Stimulated activated naive B cell treated with anti-CD40 and anti-IgM and Interleukin-4, amounts not matched to agents 10 μg/mL and 1 μg/mL and 100 μg/mL, for 72 hours (primary cell): ENCODE measurements around the gene CA12.
"Not testable (repeated sequence)": the region's sequence is repeated elsewhere in the genome, so short reads cannot be mapped to it uniquely, and the experiment has no call there.

Experiments used
- ATAC-seq, 2 donors: fragments of 150-1000 bp; cut with Tn5 transposase; replicated peaks; 2 replicates each; pipeline ENCODE4 v1.10.0; 2021; ENCODE audit warnings: moderate library complexity in 1 of 2
- DNase-seq: peaks from one replicate; pipeline ENCODE4 v3.0.0; 2021
- H3K27ac Mint-ChIP-seq: one replicate; pipeline ENCODE4 v1.8.0; 2022; ENCODE audit warnings: mild to moderate bottlenecking, mixed read lengths
- H3K27me3 Mint-ChIP-seq, 2 donors: one replicate each; pipeline ENCODE4 v1.8.0; 2022; ENCODE audit warnings: mixed read lengths in 2 of 2
- H3K36me3 Mint-ChIP-seq, 2 donors: one replicate each; pipeline ENCODE4 v1.8.0; 2022; ENCODE audit warnings: mixed read lengths in 2 of 2, mild to moderate bottlenecking in 1 of 2
- H3K4me1 Mint-ChIP-seq, 2 donors: one replicate each; pipeline ENCODE4 v1.8.0; 2022; ENCODE audit warnings: mixed read lengths in 2 of 2, mild to moderate bottlenecking in 1 of 2
- H3K4me3 Mint-ChIP-seq, 2 donors: one replicate each; pipeline ENCODE4 v1.8.0; 2022; ENCODE audit warnings: mild to moderate bottlenecking in 2 of 2, mixed read lengths in 2 of 2, moderate library complexity in 1 of 2
- H3K9me3 Mint-ChIP-seq, 2 donors: one replicate each; pipeline ENCODE4 v1.8.0; 2022; ENCODE audit warnings: mixed read lengths in 2 of 2, mild to moderate bottlenecking in 1 of 2

Gene CA12

DNA sequence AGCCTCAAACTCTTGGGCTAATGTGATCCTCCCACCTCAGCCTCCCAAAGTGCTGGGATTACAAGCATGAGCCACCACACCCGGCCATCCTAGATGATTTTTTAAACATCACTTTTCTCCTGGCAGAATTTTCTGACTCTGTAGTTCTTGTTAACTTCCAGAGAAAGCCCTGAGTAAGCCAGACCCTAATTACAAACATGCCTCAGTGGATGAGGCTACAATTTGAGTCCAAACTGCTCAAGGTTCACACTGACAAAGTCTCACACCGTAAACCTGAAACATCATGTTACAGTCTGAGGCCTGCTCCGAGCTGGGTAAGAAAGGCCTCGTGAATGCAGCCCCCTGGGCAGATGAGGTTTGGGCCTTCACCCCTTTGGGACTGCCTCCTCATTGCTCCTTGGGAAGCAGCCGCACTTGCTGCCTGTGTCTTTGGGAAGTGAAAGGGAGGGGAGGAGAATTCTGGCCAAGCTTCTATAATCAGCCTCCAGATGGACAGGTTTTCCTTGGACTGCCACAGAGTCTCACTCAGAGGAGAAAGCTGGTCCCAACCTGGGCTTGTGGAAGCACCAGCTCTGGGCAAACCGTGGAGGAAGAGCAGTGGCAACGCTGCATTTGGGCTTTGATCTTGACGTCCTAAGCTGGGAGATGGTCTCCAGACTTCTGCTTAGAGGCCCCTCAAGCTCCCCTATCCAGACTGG lies 46.0 kb downstream of the CA12 start:
- Mint-ChIP-seq H3K9me3 (no peaks in the 10 kb centered on the region), H3K27ac (no peak overlapping the region), H3K36me3 (no peaks in the 10 kb centered on the region), H3K4me1 (peaks cover 0 to 11% of the 10 kb centered on the region in 2 donors), H3K4me3 (no peak overlapping the region), H3K27me3 (peaks cover 4 to 5% of the 10 kb centered on the region in 2 donors)
- ATAC-seq (no peak), DNase-seq (no peak)

DNA sequence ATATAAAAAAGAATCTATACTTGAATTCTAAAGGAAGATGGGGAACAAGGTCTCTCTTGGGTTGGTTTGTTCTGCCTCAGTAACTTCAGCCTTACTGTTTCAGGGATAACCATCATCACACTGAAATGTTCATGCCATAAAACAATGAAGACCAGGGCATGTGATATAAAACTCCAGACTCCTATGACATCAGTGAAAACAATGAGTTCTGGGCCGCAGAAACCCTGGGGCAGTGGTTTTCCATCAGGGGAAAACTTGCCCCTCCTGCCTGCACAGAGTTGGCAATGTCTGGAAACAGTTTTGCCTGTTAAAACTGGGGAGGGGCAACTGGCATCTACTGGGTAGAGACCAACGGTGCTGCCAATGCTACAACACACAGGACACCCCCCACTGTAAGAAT lies 46.8 kb downstream of the CA12 start:
- no peak overlapping the region for H3K27ac Mint-ChIP-seq
- ATAC-seq: no peak
- H3K4me3 Mint-ChIP-seq: no peak overlapping the region

DNA sequence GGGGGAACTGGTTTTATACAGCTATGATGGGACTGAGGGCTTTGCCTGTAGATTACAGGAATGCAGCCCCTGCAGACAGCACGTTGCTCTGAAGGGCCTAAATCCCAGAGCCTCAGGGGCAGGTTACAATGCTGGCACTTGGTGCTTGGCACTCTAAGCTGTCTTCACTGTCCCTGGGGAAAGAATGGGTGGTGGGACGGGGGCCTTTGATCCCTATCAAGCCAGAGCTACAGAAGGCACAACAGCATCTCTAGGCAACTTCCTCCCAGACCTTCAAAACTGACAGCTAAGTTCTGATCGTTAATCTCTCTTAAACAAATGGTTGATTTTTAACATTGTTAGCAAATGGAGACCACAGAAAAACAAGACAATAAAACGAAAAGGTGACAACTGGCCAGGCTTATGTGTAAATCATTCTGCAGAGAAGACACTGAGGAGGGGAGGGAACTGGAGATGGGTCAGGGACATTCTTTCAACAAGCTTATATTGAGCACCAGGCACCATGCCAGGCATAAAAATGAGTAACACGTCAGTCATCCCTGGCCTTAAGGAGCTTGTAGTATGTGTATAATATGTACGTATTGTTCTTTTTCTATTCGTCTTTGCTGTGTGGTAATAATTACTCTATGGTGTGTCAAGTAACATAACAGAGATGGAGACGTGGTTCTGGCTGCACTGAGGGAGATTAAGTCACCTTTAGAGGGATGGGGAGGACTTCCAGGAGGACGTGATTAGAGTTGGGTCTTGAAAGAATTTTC lies 49.1 kb downstream of the CA12 start:
- no peak overlapping the region for H3K27ac Mint-ChIP-seq
- ATAC-seq (no peak), DNase-seq (no peak)
- no peaks in the 10 kb centered on the region for H3K36me3 Mint-ChIP-seq
- no peaks in the 10 kb centered on the region for H3K9me3 Mint-ChIP-seq
- no peaks in the 10 kb centered on the region for H3K4me1 Mint-ChIP-seq
- peaks cover 0 to 12% of the 10 kb centered on the region in 2 donors for H3K27me3 Mint-ChIP-seq
- no peak overlapping the region for H3K4me3 Mint-ChIP-seq

More for the DNA sequence above, 46.8 kb downstream of the CA12 start:
- Mint-ChIP-seq H3K27me3 (peaks cover 0 to under 1% of the 10 kb centered on the region in 2 donors), H3K9me3 (no peaks in the 10 kb centered on the region), H3K36me3 (no peaks in the 10 kb centered on the region), H3K4me1 (peaks cover 0 to 5% of the 10 kb centered on the region in 2 donors)
- DNase-seq: no peak

DNA sequence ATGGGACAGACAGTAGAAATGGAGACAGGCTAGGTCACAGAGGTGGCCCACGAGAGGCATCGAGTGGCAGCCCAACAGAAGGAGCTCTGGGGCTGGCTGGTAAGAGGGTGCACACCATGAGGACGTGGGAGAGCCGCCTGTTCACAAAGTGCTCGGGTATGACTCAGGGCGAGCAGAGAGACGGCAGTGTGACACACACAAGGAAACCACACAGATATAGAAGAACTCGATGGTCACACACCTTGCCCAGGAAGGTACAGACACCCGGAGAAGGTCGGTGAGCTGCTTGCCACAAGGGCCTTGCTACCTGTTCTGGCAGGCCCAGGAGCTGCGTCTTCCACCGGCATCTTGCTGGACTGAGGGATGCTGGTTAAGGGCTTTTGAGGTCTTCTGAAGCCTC lies 50.2 kb downstream of the CA12 start:
- Mint-ChIP-seq H3K36me3 (no peaks in the 10 kb centered on the region), H3K27me3 (peaks cover 0 to 12% of the 10 kb centered on the region in 2 donors), H3K4me1 (no peaks in the 10 kb centered on the region), H3K9me3 (no peaks in the 10 kb centered on the region), H3K4me3 (no peak overlapping the region), H3K27ac (no peak overlapping the region)
- ATAC-seq: no peak
- DNase-seq: no peak

DNA sequence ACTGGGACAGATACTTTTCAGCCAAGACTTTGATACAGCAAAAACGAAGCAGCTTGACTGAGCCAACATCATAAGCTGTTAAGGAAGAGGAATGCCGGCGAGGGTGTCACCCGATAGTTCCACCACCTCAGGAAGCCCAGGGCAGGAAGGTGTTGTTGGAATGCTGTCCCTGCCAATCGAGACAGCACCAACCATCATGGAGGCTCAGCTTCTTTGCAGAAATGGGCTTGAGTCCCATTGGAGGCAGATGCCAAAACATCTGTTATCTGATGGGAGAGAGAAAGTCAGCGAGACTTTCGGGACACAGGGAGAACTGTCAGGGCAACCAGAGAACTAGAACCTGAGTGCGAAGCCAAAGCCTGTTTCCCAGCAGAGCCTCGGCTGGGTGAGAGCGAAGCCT lies 50.7 kb downstream of the CA12 start:
- peaks cover 0 to 12% of the 10 kb centered on the region in 2 donors for H3K27me3 Mint-ChIP-seq
- no peak for DNase-seq
- ATAC-seq: no peak
- no peak overlapping the region for H3K27ac Mint-ChIP-seq
- no peaks in the 10 kb centered on the region for H3K9me3 Mint-ChIP-seq
- no peak overlapping the region for H3K4me3 Mint-ChIP-seq
- no peaks in the 10 kb centered on the region for H3K36me3 Mint-ChIP-seq
- H3K4me1 Mint-ChIP-seq: no peaks in the 10 kb centered on the region

DNA sequence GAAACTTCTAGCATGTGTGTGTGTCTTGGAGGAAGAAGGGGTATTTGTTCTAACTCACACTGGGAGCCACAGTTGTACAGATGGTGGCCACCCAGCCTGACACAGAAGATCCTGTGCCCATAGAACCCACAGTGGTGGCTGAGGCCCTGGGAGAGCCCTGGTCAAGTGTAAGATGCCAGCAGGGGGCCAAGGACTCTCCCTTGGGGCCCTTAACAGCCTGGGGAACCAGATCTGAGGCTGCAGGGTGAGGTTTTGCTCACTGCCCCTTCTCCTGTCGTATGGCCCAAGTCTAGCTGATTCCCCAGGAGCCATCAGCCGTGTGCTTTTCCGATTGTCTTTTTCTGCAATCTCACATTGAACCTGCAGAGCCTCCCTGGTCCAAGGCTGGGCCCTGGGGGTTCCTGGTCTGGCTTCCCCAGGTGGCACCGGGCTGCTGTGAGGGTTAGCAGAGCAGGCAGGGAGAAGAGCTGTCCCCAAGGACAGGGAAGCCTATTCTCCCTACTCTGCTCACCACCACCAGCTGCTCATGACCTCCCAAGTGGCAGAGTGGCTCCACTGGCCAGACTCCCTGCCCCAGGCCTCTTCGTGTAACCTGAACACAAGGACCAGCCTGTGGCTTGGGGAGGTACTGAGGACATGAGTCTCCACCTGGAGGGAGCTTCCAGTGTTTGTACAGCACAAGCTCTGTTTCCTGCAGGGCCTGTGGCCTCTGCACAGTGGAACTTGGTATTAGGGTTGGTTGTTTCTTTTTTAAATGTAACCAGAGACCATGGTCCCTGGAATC lies 51.9 kb downstream of the CA12 start:
- Mint-ChIP-seq H3K27ac (no peak overlapping the region), H3K27me3 (peaks cover 0 to 12% of the 10 kb centered on the region in 2 donors), H3K36me3 (no peaks in the 10 kb centered on the region), H3K9me3 (no peaks in the 10 kb centered on the region), H3K4me3 (no peak overlapping the region), H3K4me1 (no peaks in the 10 kb centered on the region)
- DNase-seq (no peak), ATAC-seq (no peak)

DNA sequence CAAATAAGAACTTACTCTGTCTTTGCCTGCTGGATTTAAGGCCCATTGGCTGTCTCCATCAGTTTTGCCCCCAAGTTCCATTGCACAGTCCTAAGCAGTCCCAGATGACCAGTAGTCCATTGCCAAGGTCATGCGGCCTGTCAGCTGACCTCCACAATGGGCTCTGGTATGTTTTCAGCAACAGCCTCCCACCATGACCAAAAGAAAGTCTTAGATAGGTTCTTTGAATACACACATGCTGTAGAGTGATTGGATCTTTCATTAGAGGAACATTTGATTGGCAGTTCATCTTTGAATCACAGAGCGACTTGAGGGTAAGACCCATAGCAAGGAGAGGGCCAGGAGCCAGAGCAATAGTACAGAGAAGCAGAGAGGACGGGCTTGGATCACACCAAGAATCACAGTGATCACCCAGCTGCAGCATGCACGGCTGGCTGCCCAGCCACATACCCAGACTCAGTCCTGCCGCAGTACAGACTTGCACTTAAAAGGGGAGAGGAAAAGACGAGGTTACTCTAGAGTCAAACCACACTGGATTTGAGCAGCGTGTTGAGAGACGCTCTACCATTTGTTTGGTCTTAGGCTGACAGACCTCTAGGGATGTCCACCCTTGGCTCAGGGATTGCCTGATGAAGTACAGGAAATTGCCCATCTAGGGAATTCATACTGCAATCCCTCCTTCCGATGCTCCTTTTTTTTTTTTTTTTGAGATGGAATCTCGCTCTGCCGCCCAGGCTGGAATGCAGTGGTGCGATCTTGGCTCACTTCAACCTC lies 53.8 kb downstream of the CA12 start:
- Mint-ChIP-seq H3K4me3 (no peak overlapping the region), H3K27me3 (peaks cover 0 to 12% of the 10 kb centered on the region in 2 donors), H3K9me3 (no peaks in the 10 kb centered on the region), H3K27ac (no peak overlapping the region), H3K4me1 (no peaks in the 10 kb centered on the region), H3K36me3 (no peaks in the 10 kb centered on the region)
- ATAC-seq (peak; percentile 33 to 41), DNase-seq (no peak)

DNA sequence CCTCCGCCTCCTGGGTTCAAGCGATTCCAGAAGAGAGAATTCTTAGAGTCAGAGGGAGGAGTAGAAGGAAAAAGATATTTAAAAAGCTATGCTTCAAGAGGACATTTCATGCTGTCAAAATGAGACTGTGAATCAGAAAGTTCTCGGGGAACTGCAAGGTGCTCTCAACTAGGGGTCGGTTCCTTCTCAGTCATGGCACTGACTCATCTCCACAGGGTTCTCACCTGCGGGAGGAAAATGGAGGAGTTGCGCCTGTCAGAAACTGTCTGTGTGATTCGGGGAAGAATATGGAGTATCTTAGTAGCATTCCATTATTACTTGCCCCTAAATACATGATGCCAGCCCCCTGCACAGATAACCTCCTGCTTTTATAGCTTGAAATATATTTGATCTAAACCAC lies 56.9 kb downstream of the CA12 start:
- H3K27ac Mint-ChIP-seq: no peak overlapping the region
- H3K4me3 Mint-ChIP-seq: no peak overlapping the region
- no peaks in the 10 kb centered on the region for H3K9me3 Mint-ChIP-seq
- H3K27me3 Mint-ChIP-seq: peaks cover 0 to 12% of the 10 kb centered on the region in 2 donors
- H3K4me1 Mint-ChIP-seq: no peaks in the 10 kb centered on the region
- ATAC-seq (no peak), DNase-seq (no peak)
- H3K36me3 Mint-ChIP-seq: no peaks in the 10 kb centered on the region

DNA sequence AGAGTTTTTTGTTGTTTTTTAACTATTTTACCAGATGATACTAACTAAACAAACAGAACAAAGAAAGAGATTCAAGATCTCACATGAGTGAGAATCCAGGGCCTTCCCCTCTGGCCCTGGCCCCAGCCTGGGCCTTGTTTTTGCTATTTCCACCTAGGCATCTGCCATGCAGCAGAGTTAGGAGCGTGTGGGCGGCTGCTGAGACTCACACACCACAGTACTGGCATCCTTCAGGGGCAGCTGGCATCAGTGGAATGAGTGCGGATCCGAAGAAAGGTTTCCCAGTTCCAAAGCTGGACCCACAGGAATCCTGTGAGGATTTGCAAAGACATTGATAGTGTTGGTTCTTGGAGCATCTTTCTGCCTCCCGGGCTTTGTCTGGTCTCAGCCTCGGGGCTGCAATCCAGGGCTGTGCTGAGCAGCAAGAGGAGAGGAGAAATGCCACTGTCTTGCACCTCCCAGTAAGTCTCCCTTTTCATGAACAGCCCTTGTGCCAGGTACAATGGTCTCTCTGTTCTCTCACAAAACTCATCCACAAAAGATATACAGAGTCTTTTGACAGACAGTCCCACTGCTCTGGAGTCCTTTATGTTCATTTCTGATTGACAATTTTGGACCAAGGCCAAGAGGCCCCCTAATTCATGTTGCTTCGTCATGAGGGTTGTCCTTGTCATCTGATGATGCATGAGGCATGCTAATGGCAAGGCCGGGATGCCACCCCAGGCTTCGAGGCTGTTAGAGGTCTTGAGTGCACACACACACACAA lies 57.7 kb downstream of the CA12 start:
- Mint-ChIP-seq H3K36me3 (no peaks in the 10 kb centered on the region), H3K27me3 (peaks cover 0 to 12% of the 10 kb centered on the region in 2 donors)
- ATAC-seq: peak in 1 of 2 donors; percentile 41

DNA sequence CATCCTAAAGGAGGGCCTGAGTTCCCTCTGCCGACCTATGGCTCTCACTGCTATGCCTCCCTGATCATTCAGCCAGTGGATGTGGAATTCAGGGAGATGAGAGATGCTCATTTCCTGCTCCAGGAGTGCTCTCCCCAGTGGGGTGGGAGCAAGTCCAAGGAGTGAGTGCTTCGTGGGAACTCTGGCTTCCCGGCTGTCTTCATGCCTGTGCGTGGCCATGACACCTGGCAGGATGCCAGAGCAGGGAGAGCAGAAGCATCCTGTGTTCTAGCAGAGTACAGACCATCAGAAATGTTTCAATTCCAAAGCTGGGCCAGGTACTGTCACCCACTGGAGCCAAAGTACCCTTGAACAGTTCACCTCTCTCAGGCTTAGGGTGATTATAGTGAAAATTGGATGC lies 59.1 kb downstream of the CA12 start:
- Mint-ChIP-seq H3K9me3 (no peaks in the 10 kb centered on the region), H3K4me3 (no peak overlapping the region), H3K36me3 (no peaks in the 10 kb centered on the region), H3K4me1 (peaks cover 0 to 1% of the 10 kb centered on the region in 2 donors), H3K27ac (no peak overlapping the region), H3K27me3 (peaks cover 0 to under 1% of the 10 kb centered on the region in 2 donors)
- DNase-seq: no peak
- no peak for ATAC-seq

More for the DNA sequence above, 57.7 kb downstream of the CA12 start:
- Mint-ChIP-seq H3K4me3 (no peak overlapping the region), H3K4me1 (no peaks in the 10 kb centered on the region), H3K27ac (no peak overlapping the region), H3K9me3 (no peaks in the 10 kb centered on the region)
- DNase-seq: no peak

DNA sequence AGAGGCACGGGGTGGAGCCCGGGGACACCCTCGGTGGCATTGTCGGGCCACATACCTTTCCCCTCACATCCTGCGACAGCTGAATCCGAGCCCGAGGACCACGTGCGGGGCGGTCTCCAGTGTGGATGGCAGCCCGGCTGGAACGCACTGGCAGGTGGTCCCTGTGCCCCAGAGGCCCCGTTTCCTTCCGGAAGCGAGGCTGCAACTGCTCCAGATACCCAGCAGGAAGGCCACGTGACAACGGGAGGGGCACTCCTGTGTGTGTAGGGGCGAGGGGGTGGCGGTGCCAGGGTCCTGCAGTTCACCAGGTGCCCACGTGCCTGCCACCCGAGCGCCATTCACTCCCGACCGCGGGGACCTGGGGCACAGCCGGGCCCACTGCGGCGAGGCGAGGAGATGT lies 60.2 kb downstream of the CA12 start:
- Mint-ChIP-seq H3K27me3 (no peaks in the 10 kb centered on the region), H3K36me3 (no peaks in the 10 kb centered on the region), H3K4me1 (peaks cover 1 to 3% of the 10 kb centered on the region in 2 donors), H3K27ac (no peak overlapping the region), H3K4me3 (no peak overlapping the region), H3K9me3 (no peaks in the 10 kb centered on the region)
- no peak for DNase-seq
- no peak for ATAC-seq

DNA sequence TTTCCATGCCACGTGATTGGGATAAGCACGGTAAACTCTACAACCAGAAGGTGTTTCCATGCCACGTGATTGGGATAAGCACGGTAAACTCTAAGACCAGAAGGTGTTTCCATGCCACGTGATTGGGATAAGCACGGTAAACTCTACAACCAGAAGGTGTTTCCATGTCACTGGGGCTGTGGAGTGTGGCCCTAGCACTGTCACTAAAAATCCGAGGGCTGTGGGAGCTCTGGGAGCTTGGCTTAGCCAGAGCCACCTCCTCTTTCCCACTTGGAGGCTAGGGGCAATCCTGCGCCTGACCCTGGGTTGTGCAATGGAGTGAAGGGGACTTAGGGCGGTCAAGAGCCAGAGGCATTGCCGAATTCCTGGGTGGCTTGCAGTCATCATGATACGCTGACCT lies 60.7 kb downstream of the CA12 start:
- DNase-seq, H3K4me1 Mint-ChIP-seq, ATAC-seq, H3K27ac Mint-ChIP-seq, H3K36me3 Mint-ChIP-seq, H3K27me3 Mint-ChIP-seq, H3K9me3 Mint-ChIP-seq, H3K4me3 Mint-ChIP-seq: not testable (repeated sequence)

DNA sequence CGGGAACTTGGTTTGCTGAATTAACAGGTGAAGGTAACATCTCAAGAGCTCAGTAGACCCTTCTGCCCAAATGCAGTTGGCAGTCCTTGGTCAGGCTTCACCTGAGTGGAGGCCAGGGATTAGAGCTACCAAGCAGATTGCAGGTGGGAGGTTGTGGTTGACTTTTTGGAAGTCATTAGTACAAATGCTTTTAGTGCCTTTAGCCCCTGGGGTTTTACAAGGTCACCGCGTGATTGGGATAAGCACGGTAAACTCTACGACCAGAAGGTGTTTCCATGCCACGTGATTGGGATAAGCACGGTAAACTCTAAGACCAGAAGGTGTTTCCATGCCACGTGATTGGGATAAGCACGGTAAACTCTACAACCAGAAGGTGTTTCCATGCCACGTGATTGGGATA lies 61.2 kb downstream of the CA12 start:
- H3K4me3 Mint-ChIP-seq, H3K27ac Mint-ChIP-seq, DNase-seq, H3K27me3 Mint-ChIP-seq, H3K9me3 Mint-ChIP-seq, H3K4me1 Mint-ChIP-seq, H3K36me3 Mint-ChIP-seq, ATAC-seq: not testable (repeated sequence)
